GM21619 (cell line): ENCODE measurements around the gene RMND5A.

Source experiments
- ATAC-seq: cut with Tn5 transposase; IDR thresholded peaks from one replicate; pipeline ENCODE4 v1.9.1; 2021; ENCODE audit not compliant: unreplicated experiment

RMND5A gene, protein sequence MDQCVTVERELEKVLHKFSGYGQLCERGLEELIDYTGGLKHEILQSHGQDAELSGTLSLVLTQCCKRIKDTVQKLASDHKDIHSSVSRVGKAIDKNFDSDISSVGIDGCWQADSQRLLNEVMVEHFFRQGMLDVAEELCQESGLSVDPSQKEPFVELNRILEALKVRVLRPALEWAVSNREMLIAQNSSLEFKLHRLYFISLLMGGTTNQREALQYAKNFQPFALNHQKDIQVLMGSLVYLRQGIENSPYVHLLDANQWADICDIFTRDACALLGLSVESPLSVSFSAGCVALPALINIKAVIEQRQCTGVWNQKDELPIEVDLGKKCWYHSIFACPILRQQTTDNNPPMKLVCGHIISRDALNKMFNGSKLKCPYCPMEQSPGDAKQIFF

DNA sequence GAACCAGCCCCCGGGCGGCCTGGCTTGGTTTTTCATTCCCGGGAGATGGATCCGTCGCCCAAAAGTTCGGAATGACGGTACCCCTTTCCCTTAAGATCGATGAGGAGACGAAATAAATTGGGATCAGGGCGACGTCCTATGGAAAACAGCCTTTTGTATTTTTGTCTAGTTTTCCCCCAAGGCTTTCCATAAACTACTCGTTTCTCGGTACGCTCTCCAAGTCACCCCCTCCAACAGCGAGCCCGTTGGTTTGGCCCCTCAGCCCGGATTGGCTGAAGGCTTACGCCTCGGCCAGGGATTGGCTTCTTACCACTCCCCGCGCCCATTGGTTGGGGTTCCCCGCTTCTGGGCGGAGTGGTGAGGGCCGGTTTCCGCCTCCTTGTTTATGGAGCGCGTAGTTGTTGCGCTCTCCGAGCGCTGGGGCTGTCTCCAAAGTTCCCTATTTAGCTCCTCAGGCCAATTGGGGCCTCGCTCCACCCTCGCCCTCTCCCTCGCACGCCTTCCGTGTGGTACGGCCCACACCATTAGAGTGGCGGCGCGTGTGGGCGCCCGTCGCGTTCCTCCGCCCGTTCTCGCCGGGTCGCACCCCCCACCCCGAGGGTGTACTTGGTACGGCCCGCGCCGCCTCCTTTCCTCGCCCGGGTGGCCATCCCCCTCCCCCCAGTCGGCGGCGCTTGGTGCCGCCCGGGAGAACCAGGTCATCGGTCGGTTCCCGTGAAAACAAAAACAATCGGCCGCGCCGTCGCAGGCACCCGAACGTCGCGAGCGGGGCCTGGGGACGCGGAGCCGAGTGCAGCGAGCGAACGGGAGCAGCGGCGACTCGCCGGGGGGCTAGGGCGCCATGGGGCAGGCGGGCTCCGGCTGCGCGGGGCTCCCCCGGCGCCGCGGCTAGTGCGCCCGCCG is at the start of gene RMND5A:
Gene RMND5A (plus strand): TSS at position 655 of the 903 bp plus-strand sequence. CDS start 377 bp downstream, outside the sequence.
- ATAC-seq, result peak; percentile 92

DNA sequence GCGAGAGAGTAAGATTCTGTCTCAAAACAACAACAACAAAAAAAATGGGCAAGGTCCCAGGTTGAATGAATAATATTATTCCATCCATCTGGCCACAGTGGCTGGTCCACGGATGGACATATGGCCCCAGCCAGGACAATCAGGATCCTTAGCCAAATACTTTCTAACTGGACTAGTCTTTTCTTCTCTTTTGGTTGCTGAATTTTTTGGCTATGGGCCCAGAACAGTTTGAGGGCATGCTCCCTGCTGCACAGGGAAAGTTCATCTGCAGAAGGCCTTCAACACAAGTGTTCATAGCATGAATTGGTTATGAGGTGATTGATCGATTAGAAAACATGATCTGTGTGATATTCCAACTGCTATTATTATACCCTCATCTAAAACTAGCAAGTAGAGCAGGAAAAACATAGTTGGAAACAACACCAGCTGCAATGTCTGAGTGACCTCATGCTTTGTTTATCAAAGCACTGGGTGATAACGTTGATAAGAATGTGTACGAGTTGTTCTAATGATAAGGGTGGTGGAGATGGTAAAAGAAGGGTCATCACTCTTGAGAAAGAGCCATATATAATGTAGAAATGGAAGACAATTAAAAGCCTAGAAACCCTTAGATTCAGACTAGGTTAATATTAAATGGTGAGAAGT is 48.6 kb upstream of the RMND5A start:
- no peak for ATAC-seq

DNA sequence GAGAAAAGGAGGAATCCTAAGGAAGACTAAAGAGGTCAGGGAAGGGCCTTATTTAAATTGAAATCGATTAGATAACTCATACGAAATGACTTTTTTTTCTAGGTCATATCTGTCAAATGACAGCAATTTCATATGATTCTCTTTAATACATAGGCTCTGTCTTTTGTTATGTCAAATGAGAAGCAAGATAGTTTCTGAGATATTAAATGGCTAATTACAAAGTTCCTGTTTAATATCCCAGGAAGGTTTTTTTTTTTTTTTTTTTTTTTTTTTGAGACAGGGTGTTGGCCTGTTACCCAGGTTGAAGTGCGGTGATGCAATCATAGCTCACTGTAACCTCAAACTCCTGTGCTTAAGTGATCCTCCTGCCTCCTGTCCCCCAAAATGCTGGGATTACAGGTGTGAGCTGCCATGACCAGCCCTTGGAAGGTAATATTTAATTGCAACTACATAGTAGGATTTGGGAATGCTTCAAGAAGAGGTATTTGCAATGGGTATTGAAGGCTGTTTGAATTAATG is 48.0 kb upstream of the RMND5A start:
- no peak for ATAC-seq

DNA sequence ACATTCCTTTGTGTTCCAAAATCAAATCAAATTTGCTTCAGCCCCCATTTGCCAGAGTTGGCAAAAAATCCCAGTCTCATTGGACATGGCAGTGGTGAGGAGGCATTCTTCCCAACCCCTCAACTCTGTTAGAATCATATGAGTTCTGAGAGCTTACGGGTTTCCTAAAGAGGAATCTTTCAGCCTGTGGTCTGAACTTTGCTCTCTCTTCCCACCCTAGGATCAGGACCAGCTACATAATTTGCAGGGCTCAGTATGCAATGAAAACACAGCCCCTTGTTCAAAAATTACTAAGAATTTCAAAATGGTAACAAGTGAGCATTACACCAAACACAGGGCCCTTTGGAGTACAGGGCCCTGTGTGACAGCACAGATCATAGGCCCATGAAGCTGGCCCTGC is 47.1 kb upstream of the RMND5A start:
- ATAC-seq, result no peak

DNA sequence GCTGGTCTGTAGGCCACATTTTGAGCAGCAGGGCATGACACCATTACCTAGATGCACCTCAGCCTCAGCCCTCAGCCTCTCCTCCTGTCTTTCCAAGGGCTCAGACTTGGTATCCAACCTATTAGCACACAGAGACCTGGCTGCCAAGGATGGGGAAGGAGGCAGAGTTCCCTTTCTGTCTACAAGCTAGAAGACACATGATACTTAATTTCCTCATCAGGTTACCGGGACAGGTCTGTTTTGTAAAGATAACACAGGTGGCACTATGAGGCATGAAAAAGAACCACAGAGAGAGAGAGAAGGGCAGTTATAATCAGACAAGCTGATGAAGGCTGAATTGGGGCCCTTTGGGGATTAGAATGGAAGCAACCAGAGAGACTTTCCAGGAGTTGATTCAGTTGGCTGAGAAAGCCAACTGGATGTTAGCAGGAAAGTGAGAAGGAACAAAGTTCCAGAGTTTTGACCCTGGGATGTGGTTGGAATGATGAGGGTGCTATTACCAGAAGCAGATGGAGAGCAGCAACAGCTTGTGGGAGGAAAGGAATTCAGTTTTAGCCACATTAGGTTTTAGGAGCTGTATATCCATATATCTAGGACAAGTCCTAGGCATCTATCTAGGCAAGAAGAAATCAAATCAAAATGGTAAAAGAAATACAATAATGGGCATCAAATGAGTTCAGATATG is 46.0 kb upstream of the RMND5A start:
- ATAC-seq, result no peak

DNA sequence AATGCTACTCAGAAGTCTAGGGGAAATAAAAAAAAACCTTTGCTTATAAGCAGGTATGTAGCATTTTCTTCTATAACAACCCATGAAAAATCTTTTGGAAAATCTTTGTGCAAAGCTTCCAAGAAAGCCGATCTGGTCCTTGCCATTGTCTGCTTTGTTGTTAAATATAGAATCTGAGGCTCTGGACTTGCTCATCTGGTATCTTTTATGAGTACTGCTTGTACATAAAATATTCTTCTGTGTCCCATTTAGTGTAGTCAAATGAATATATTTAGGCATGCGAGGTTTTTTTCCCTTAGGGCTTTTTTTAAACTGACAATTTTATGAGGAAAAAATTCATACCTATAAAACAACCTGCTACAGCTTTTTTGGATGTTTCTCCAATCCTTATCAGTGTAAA is 45.0 kb upstream of the RMND5A start:
- no peak for ATAC-seq

DNA sequence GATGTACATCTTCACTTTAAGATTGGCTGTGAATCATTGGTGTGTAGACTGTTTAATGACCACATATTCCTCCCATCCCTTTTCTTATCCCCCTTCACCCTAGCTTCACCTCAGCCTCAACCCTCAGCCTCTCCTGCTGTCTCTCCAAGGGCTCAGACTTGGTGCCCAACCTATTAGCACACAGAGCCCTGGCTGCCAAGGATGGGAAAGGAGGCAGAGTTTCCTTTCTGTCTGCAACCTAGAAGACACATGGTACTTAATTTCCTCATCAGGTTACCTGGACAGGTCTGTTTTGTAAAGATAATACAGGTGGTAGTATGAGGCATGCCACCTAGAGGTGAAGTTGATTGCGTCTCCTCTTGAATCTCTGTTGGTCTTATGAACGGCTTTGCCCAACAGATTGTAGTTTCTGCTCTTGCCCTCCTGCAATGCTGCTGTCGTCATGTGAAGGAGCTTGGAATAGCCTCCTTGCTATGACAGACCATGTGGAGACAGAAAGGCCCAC is 44.5 kb upstream of the RMND5A start:
- no peak for ATAC-seq

DNA sequence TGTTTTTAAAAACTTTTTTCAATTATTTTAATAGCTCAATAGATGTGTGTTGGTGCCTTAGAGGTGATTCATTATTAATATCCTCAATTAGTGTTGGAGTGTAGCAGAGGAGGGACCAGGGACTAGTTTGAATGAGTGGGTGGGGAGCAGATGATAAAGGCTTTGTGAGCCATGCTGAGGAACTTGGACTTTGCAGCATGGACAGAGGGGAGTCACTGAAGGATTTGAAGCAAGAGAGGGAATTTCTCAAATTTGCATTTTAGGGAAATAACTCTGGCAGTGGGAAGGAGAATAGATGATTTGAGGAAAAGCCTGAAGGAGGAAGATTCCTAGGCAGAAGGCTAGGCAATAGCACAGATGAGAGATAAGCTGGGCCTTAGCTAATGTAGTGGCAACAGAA is 42.3 kb upstream of the RMND5A start:
- no peak for ATAC-seq

DNA sequence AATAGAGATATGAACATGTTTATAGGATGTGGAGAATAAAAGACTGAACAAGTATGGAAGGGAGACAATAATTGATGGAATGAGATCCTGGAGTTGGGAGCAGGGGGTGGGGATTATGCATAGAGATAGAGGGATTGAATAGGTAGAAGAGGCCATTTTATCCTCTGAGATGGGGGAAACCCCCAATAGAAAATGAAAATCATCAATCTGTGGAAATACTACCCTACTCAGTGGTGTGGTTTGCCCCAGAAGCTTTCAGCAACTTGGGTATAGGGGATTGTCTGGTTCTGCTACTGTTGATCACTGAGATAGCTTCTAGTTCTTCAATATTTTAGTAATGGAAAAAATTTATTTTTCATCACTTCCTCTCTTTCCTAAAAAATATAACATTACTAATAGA is 41.1 kb upstream of the RMND5A start:
- ATAC-seq, result no peak

DNA sequence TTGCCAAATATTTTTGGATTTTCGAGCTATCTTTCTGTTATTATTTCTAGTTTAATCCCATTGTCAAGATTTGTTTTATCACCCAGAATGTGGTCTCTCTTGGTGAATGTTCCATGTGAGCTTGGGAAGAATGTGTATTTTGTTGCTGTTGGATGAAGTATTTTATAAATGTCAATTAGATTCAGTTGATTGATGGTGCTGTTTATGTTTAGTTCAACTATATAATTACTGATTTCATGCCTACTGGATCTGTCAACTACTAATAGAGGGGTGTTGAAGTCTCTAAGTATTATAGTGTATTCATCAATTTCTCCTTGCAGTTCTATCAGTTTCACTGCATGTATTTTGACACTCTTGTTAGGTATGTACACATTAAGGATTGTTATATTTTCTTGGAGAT is 34.7 kb upstream of the RMND5A start:
- ATAC-seq, result no peak

DNA sequence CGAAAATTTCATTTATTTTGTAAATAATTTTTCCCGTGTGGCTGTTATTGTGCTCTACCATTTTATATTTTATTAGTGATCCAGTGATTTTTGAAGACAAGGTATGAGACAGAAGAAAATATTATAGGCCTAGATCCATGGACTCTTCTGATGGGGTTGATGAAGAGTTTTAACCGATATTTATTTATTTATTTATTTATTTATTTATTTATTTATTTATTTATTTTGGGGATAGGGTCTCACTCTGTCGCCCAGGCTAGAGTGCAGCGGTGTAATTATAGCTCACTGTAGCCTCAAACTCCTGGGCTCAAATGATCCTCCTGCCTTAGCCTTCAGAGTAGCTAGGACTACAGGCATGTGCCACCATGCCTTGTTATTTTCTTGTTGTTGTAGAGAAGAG is 33.6 kb upstream of the RMND5A start:
- ATAC-seq, result no peak

DNA sequence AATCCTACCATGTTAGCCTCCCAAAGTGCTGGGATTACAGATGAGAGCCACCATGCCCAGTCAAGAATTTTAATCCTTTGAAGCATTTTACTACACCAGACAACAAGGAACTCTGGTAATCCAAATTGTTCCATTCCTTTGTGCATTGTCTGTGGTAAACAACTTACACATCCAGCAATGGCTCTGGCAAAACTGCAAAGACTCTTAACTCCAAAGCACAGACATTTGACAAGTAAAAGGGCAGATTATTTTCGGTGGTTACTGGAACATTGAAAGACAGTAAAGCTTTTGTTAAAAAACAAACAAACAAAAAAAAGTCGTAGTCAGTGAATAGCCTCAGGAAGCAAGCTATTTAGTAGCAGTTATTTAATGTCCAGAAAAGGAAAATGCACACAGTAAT is 33.2 kb upstream of the RMND5A start:
- ATAC-seq, result no peak

DNA sequence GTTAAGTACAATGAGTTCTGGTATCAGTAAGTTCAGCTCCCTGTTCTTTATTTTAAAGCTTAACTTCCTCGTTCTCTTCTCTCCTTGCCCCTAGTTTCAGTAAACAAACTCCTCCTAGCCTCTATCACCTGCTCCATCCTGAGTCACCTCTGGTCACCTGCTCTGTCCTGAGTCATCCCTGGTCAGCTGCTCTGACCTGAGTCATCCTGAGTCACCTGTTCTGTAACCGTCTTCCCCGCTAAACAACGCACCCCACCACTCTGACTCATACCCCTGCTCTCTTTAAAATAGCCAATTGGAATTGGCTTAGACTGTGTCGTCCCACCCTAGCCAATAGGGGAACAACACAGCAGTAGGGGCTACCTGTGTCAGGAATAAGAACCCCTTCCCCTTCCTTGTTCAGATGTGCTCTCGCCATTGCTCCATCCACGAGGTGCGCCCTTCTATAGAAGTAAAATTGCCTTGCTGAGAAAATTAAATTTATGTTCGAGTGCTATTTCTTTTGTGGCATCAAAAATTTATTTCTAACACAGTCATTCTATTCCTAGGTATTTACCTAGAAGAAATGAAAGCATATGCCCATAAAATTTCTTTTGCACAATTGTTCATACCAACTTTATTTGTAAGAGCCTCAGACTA is 24.9 kb upstream of the RMND5A start:
- ATAC-seq, result no peak

DNA sequence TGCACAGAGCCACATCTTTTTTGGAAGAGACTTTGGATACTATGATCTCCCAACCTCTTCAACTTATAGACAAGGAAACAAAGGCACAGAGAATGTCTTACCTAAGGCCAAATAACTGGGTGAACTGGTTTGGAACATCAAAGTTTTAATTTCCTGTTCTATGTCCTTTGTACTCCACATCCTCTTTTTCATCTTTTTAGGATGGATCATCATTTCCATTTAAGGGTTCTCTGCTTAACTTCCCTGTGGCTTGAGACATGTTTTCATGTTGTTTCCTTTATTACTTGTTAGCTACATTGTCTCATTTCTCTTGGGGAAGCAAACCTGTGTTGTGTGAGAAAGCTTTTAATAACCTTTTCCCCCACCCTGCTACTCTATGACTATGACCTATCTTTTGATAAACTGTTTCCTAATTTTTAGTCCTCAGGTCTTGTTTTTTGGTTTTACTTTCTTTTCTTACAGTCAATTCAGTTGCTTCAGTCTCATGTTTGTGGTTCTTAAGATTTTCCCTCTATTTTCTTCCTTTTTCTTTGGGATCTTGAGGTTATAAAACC is 22.5 kb upstream of the RMND5A start:
- ATAC-seq, result no peak

DNA sequence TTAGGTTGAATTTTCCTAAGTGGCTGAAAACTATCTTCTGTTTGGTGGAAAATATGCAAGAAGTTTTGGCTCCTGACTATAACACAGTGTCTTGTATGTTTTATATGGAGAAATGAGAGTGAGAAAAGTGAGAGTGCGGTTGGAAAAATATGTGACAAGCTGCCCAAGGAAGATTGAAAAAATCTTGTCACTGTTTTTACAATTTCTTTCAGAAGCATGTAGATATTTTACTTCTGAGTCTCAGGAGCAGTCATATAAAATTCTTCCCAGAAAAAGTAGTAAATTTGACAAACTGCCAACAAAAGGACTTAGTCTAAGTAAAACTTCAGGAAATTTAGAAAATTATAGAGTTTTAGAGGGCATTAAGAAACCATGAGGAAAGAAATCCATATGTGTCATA is 19.4 kb upstream of the RMND5A start:
- no peak for ATAC-seq

DNA sequence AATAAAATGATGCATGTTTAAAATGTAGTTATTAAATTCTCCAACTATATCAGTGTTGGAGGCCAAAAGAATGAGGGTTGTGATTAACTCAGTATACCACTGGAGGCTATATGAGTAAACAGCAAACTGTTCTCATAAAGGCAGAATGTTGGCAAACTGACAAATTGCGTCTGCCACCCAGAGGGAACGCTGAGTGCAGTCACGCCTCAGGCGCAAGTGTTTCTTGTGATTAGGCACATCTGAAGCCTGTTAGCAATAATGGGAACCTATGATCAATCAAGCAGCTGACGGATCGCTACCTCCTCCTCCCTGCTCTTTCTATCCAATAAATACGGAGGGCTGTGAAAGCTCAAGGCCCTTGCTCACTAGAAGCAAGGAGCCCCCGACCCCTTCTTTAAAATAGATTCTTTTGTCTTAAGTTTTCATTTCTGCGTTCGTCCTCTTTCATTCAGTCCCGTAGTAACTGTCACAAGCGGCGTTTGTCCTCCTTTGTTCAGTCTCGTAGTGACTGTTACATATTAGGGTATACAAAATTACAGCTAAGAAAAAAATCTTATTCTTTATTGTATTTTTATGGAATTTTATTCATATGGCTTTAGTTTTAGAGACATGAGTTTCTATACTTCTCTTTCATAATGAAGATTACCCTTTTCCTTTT is 16.3 kb upstream of the RMND5A start:
- ATAC-seq, result no peak

DNA sequence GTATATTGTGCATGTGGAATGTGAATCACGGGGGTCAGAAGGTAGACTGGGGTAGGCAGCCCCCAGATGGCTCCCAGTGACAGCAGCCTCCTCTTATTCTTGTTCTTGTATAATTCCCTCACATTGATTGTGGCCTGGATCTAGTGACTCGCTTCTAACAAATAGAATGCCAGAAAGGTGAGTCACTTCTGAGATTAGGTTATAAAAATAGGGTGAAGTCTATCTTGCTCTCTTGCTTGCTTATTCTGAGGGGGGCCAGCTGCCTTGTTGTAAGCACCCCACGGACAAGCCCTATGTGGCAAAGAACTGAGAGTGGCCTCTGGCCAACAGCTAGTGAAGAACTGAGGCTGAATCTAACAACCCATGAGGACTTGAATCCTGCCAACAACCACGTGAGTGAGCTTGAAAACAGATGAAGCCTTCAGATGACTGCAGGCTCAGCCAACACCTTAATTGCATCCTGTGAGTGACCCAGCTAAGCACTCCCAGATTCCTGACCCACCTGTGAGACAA is 15.6 kb upstream of the RMND5A start:
- ATAC-seq, result no peak

DNA sequence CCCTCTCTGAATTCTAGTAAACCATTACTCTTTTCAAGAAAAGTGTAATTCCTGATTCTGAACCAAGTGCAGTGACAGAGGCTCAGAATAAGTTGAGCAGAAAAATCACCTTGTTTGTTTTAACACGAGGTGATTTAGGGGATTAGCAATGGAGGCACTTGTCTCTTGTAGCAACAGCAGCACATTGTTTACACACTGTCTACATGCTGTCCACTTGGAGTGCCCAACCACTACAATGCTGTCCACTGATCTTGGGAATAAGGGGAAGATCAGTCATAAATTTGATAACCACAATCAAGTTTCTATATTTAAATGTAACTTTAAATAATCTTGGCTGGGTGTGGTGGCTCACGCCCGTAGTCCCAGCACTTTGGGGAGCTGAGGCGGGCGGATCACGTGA is 13.9 kb upstream of the RMND5A start:
- no peak for ATAC-seq

DNA sequence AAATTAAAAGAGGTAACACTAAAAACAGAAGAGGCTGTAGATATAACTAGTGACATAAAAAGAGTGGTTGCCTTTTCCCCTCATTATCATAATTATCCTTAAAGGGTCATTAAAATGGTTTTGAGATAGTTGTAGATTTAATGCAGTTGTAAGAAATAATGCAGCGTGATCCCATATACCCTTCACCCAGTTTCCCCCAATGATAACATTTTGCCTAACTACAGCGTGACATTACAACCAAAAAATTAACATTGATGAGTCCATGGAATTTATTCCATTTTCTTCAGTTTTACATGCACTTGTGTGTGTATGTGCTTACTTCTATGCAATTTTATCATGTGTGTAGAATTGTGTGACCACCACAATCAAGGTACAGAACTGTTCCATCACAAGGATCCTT is 13.2 kb upstream of the RMND5A start:
- ATAC-seq, result no peak
